Sigmoid colon (tissue), 7 donors: Measurements from ENCODE around the gene ABHD17C. TPM values are rescaled to one million over a fixed set of nuclear protein-coding genes. Genes with fewer than 3 reads are reported as not detected.

ENCODE experiments used
- DNase-seq: peaks from one replicate; pipeline ENCODE4 v3.0.0-alpha.2; 2019
- H3K27ac ChIP-seq, 4 donors: fragments of 200-600 bp; sonication (generic); one replicate each; pipeline ENCODE4 v1.5.1; 2016 to 2019; ENCODE audit warnings: mild to moderate bottlenecking in 1 of 4
- H3K27me3 ChIP-seq, 3 donors: fragments of 200-600 bp; sonication (generic); one replicate each; pipeline ENCODE4 v1.5.1; 2019; ENCODE audit warnings: mild to moderate bottlenecking in 1 of 3
- H3K36me3 ChIP-seq, 4 donors: fragments of 200-600 bp; sonication (generic); one replicate each; pipeline ENCODE4 v1.5.1; 2016 to 2019
- H3K4me1 ChIP-seq, 4 donors: fragments of 200-600 bp; sonication (generic); one replicate each; pipeline ENCODE4 v1.5.1; 2017 to 2019
- H3K4me3 ChIP-seq, 4 donors: fragments of 200-600 bp; sonication (generic); one replicate each; pipeline ENCODE4 v1.5.1; 2017 to 2019; ENCODE audit warnings: mild to moderate bottlenecking in 2 of 4, moderate library complexity in 1 of 4
- H3K9me3 ChIP-seq, 4 donors: fragments of 200-600 bp in 3 of 4; sonication (generic) in 3 of 4; one replicate each; pipeline versions ENCODE4 v1.5.1 to v1.6.1; 2013 to 2019
- EP300 ChIP-seq, 4 donors: sonication (generic); formaldehyde crosslinking; IDR thresholded peaks; one replicate each; pipeline ENCODE4 v1.6.1; 2017; ENCODE audit warnings: antibody characterized with exemption in 4 of 4
- POLR2A ChIP-seq, 2 donors: fragments of 450-650 bp; IDR thresholded peaks; one replicate each; pipeline ENCODE4 v1.6.1; 2016; ENCODE audit warnings: antibody characterized with exemption in 2 of 2, mild to moderate bottlenecking in 2 of 2, moderate library complexity in 2 of 2
- POLR2AphosphoS5 ChIP-seq, 4 donors: sonication (generic); formaldehyde crosslinking; IDR thresholded peaks; one replicate each; pipeline ENCODE4 v1.6.1; 2017; ENCODE audit warnings: antibody characterized with exemption in 4 of 4
- WGBS, 2 donors: extraction: QIAGEN DNeasy Blood & Tissue Kit; methylation state at CpG; one replicate each; pipeline ENCODE4 v1.1.7; 2013; 5-methylcytosine and 5-hydroxymethylcytosine counted together
- intact Hi-C: fragments of 100-400 bp; cut with DNase I; formaldehyde crosslinking; loops from one replicate; pipeline ENCODE4 v1.15.1; 2023
- polyA plus RNA-seq, 3 donors: library from polyadenylated mRNA; stranded (reverse); fragments of 200-250 nt; gene quantifications; one replicate each; pipeline ENCODE4 v1.2.3, GENCODE V29; 2013
- total RNA-seq, 4 donors: library from RNA; depleted of rRNA; stranded (reverse); fragments of >200 nt; gene quantifications; one replicate each; pipeline ENCODE4 v1.1.0, GENCODE V29; 2016
- TF ChIP-seq, protein P1 (sequence below), 4 experiments: fragments of 450-650 bp in 3 of 4; fragments of 200-600 bp in 1 of 4; IDR thresholded peaks; one replicate each; pipeline ENCODE4 v1.5.1; 2016 to 2019; ENCODE audit warnings: antibody characterized with exemption in 4 of 4, mild to moderate bottlenecking in 3 of 4, moderate library complexity in 2 of 4
- donor health status: healthy with polysubstance abuse.
- donor health status: Bipolar disorder and iron deficiency.
- donor health status: healthy.

The ABHD17C gene
- total and polyA plus RNA-seq, 7 donors = 2.0 to 174 (median 4.2) TPM

DNA sequence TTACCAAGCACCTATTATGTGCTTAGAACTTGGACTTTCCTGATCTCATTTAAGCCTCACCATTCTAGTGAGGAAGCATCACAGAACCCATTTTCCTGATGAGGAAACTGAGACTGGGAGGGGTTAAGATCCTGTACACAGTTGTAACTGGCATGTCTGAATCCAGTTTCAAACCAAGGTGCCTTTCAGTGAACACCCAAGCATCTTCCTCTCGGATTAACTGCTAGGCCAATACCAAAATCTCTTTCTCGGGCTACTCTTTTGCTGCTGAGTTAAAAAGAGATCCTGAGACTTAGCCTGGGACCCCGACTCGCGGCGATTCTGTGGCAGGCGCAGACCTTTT lies 83.5 kb downstream of the ABHD17C start:
- Histone ChIP-seq H3K27ac (no peak overlapping the region), H3K36me3 (no peaks in the 10 kb centered on the region), H3K4me3 (peak overlapping the region in 3 of 4 donors; percentile 49 to 58 (median 54)), H3K27me3 (peaks cover 0 to 25% (median 4%) of the 10 kb centered on the region in 3 donors), H3K9me3 (no peaks in the 10 kb centered on the region), H3K4me1 (peaks cover 0 to 30% (median 24%) of the 10 kb centered on the region in 4 donors)
- WGBS, 2 donors = 15 to 26% methylated on average over 7 of the region's 7 CpGs
- DNase-seq = no peak
- TF ChIP-seq EP300 (IDR thresholded peaks at IDR 0.05) (no peak), POLR2A (IDR thresholded peaks at IDR 0.05) (no peak), POLR2AphosphoS5 (IDR thresholded peaks at IDR 0.05) (no peak)
- TF ChIP-seq, protein P1, sequence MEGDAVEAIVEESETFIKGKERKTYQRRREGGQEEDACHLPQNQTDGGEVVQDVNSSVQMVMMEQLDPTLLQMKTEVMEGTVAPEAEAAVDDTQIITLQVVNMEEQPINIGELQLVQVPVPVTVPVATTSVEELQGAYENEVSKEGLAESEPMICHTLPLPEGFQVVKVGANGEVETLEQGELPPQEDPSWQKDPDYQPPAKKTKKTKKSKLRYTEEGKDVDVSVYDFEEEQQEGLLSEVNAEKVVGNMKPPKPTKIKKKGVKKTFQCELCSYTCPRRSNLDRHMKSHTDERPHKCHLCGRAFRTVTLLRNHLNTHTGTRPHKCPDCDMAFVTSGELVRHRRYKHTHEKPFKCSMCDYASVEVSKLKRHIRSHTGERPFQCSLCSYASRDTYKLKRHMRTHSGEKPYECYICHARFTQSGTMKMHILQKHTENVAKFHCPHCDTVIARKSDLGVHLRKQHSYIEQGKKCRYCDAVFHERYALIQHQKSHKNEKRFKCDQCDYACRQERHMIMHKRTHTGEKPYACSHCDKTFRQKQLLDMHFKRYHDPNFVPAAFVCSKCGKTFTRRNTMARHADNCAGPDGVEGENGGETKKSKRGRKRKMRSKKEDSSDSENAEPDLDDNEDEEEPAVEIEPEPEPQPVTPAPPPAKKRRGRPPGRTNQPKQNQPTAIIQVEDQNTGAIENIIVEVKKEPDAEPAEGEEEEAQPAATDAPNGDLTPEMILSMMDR (IDR thresholded peaks at IDR 0.05) = no peak
- intact Hi-C loops = loop anchor here (1.0 to 10.0 kb wide), 2 partner anchors 84 to 192 kb away; partner anchors contain the start of gene ABHD17C

DNA sequence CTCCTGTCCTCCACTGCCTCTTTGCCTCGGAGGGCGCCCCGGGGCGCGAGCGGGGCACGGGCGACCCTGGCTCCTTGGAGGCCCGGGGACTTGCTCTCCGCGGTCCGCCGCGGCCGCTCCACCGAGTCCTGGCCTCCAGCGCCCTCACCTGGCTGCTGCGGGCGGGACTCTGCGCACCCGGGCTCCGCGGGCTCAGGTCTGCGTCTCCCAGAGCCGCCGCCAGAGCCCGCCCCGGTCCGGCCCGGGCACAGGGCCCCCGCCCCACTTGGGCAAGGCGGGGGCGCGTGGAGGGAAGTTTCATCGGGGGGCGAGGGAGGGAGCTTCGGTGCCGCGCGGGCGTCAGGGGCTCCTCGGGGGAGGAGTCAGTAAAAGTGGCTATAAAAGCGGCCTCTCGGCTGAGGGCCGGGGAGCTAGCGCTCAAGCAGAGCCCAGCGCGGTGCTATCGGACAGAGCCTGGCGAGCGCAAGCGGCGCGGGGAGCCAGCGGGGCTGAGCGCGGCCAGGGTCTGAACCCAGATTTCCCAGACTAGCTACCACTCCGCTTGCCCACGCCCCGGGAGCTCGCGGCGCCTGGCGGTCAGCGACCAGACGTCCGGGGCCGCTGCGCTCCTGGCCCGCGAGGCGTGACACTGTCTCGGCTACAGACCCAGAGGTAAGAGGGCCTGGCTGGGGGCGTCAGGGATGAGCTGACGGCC lies 84.0 kb downstream of the ABHD17C start, which contains the start of gene CEMIP:
Gene CEMIP, plus strand, starts transcription at position 407 of the 694 bp plus-strand sequence. CDS start 94,510 bp downstream, outside the sequence.
- Histone ChIP-seq H3K27me3 (peaks cover 0 to 25% (median 4%) of the 10 kb centered on the region in 3 donors), H3K4me1 (peaks cover 0 to 30% (median 24%) of the 10 kb centered on the region in 4 donors), H3K9me3 (no peaks in the 10 kb centered on the region), H3K36me3 (no peaks in the 10 kb centered on the region), H3K27ac (no peak within 1 kb of the TSS), H3K4me3 (peak within 1 kb of the TSS; percentile 24 to 58 (median 52))
- 1% methylated on average over 75 of the region's 75 CpGs for WGBS, 2 donors
- intact Hi-C loops = loop anchor here (1.0 to 10.0 kb wide), 2 partner anchors 84 to 191 kb away; partner anchors contain the start of gene ABHD17C
- TF ChIP-seq POLR2A (IDR thresholded peaks at IDR 0.05) (no peak), POLR2AphosphoS5 (IDR thresholded peaks at IDR 0.05) (peak in 1 of 4 donors; percentile 9)
- TF ChIP-seq, protein P1 (IDR thresholded peaks at IDR 0.05) = peak; percentile 13 to 80 (median 70)
- DNase-seq = peak; percentile 85

DNA sequence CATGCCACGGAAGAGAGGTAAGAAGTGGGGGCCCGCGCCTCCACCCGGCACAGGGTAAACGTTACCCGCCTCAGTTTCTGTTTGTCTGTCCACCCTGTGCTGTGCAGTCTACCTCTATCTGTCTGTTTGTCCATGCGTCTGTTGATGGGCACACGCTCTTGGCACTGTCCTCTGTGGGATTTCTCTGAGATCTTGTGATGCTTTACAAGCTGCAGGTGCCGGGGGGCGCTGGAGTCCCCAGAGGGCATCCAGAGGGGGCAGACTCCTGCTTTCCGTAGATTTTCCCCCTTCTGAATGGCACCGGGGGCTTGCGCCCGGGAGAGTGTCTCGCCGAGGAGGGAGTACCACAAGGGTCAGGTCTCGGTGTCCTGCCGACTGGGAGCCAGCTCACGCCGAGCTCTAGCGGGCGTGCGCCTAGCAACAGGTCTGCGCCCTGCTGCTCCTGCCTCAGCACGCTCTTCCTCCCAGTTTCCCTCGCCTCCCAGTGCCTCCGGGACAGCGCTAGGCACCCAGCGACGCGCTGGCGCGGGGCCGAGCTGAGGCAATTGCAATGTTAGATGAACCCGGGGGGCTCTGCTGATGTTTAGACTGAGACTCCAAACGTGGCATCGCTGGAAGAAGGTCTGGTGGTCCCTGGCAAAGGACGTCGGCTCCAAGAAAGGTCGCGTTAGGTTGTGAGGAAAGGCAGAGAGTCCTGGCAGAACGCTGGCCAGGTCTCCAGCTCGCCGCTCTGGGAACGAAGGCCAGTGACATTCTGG lies 84.7 kb downstream of the ABHD17C start:
- Histone ChIP-seq H3K27ac (no peak overlapping the region), H3K4me1 (peaks cover 0 to 30% (median 24%) of the 10 kb centered on the region in 4 donors), H3K4me3 (peak overlapping the region; percentile 24 to 58 (median 52)), H3K36me3 (no peaks in the 10 kb centered on the region), H3K27me3 (peaks cover 0 to 25% (median 4%) of the 10 kb centered on the region in 3 donors), H3K9me3 (no peaks in the 10 kb centered on the region)
- intact Hi-C loops = loop anchor here (10.0 kb wide), 1 partner anchor 85 kb away; the partner anchor contains the start of gene ABHD17C
- 1 to 4% methylated on average over 45 of the region's 45 CpGs for WGBS, 2 donors
- DNase-seq = no peak
- TF ChIP-seq, protein P1 (IDR thresholded peaks at IDR 0.05) = no peak

DNA sequence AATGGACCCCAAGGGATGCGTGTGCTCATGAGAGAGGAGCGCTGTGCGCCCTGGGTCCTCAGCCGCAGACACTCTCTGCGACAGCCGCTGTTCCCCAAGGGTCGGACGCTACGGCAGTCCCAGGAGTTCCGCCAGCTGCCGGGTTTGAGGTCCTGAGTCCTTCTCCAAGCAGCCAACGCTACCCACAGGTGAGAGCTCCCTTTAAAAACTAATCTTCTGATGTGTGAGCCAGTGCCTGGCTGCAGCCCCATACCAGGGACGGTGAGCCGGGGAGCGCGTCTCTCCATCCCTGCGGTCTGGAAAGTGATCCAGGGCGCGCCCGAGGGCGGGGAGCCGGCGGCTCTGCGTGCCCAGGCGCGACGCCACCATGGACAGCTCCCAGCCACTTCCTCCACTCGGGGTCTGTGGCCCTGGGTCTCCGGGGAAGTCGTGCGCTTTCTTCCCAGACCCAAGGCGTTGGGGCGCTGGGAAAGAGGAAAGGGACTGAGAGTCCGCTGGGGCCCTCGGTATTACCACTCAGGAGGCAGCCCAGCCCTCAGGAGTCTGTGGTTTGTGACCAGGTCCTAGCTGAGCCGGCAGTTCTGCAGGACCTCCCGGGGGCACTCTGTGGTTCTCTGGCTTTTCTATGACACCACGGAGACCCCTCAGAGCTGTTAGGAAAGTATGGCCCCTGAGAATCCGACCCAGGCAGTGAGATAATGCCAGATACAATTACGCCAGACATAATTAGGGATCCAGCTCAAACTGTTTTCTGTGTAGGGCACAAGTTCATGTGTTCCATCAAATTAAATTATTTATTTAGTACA lies 85.5 kb downstream of the ABHD17C start:
- Histone ChIP-seq H3K9me3 (no peaks in the 10 kb centered on the region), H3K4me1 (peaks cover 0 to 30% (median 24%) of the 10 kb centered on the region in 4 donors), H3K27me3 (peaks cover 0 to 25% (median 4%) of the 10 kb centered on the region in 3 donors), H3K4me3 (peak overlapping the region in 2 of 4 donors; percentile 54 to 58), H3K36me3 (no peaks in the 10 kb centered on the region), H3K27ac (no peak overlapping the region)
- TF ChIP-seq POLR2A (IDR thresholded peaks at IDR 0.05) = no peak
- no peak for TF ChIP-seq EP300 (IDR thresholded peaks at IDR 0.05)
- no peak for TF ChIP-seq POLR2AphosphoS5 (IDR thresholded peaks at IDR 0.05)
- TF ChIP-seq, protein P1 (IDR thresholded peaks at IDR 0.05) = no peak
- DNase-seq = no peak
- WGBS, 2 donors = 5 to 6% methylated on average over 40 of the region's 40 CpGs
- intact Hi-C loops = no loop called here
